Uterus (tissue), 2 donors: Measurements from ENCODE around the gene MOCOS.

Source experiments
- CTCF ChIP-seq, 4 experiments: fragments of 200-600 bp in 2 of 4; fragments of 450-650 bp in 2 of 4; sonication (generic) in 2 of 4; IDR thresholded peaks; one replicate each; pipeline ENCODE4 v1.5.1; 2016 to 2019; ENCODE audit warnings: antibody characterized with exemption in 4 of 4, mild to moderate bottlenecking in 2 of 4, moderate library complexity in 1 of 4
- POLR2A ChIP-seq, 2 donors: fragments of 450-650 bp; IDR thresholded peaks; one replicate each; pipeline ENCODE4 v1.6.1; 2016; ENCODE audit warnings: antibody characterized with exemption in 2 of 2, mild to moderate bottlenecking in 1 of 2, moderate library complexity in 1 of 2

GRCh38 chr18:36217348-36217747, 30.1 kb downstream of the MOCOS start:
- TF ChIP-seq CTCF (IDR thresholded peaks at IDR 0.05), result no peak
- no peak for TF ChIP-seq POLR2A (IDR thresholded peaks at IDR 0.05)
